ENCODE results near the gene TTLL6. TPM values are rescaled to one million over a fixed set of nuclear protein-coding genes. Genes with fewer than 3 reads are reported as not detected.
A peak's percentile ranks its signal among the peaks of the same experiment; 100 is the strongest.

Gene TTLL6
- total and polyA plus RNA-seq, 9 of the 15 experiments (the other 6 are each of a cell fraction or from before 2014, with no cell fraction given) = 0.05 TPM; not detected in 8

GRCh38 chr17:48816774-48817590, at the start of gene TTLL6 (continued):
- TF ChIP-seq, protein P1, sequence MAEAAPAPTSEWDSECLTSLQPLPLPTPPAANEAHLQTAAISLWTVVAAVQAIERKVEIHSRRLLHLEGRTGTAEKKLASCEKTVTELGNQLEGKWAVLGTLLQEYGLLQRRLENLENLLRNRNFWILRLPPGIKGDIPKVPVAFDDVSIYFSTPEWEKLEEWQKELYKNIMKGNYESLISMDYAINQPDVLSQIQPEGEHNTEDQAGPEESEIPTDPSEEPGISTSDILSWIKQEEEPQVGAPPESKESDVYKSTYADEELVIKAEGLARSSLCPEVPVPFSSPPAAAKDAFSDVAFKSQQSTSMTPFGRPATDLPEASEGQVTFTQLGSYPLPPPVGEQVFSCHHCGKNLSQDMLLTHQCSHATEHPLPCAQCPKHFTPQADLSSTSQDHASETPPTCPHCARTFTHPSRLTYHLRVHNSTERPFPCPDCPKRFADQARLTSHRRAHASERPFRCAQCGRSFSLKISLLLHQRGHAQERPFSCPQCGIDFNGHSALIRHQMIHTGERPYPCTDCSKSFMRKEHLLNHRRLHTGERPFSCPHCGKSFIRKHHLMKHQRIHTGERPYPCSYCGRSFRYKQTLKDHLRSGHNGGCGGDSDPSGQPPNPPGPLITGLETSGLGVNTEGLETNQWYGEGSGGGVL (CRISPR knock-in tag; IDR thresholded peaks at IDR 0.05) = no peak
- TF ChIP-seq SIN3A (IDR thresholded peaks at IDR 0.05; ENCODE audit: borderline replicate concordance in 2 of 2, control insufficient read depth in 1 of 2, low read depth in 2 of 2, low read length in 2 of 2) (peak in 1 of 2 experiments; percentile 39; a peak in 1 of 4 replicates), ZNF561 (CRISPR knock-in tag; conservative IDR thresholded peaks at IDR 0.05) (no peak), COPS2 (conservative IDR thresholded peaks at IDR 0.05) (no peak), L3MBTL2 (IDR thresholded peaks at IDR 0.05) (no peak), NFYB (IDR thresholded peaks at IDR 0.05; ENCODE audit: extremely low read depth, insufficient read length) (peak; percentile 9), CTBP1 (IDR thresholded peaks at IDR 0.05; ENCODE audit: borderline replicate concordance) (0 out of 2 replicates have a peak, but pooled peaks have one; percentile 32), DMBX1 (CRISPR knock-in tag; IDR thresholded peaks at IDR 0.05; ENCODE audit: borderline replicate concordance) (no peak), TFAP4 (CRISPR knock-in tag; IDR thresholded peaks at IDR 0.05; ENCODE audit: borderline replicate concordance) (peak; percentile 67; the same call in 1 of the 2 replicates), CHCHD3 (CRISPR knock-in tag; IDR thresholded peaks at IDR 0.05) (no peak), GTF2E2 (tag; IDR thresholded peaks at IDR 0.05) (no peak), ELF2 (CRISPR knock-in tag; IDR thresholded peaks at IDR 0.05) (no peak), MAZ (CRISPR knock-in tag; conservative IDR thresholded peaks at IDR 0.05 in 1 of 2, IDR thresholded peaks at IDR 0.05 in 1 of 2) (peak; percentile 33 to 76; a peak in 2 of 4 replicates)
